HG02870 (cell line): ENCODE measurements around the gene C1QL2.

ENCODE experiments used
- ATAC-seq: cut with Tn5 transposase; IDR thresholded peaks from one replicate; pipeline ENCODE4 v1.9.1; 2021; ENCODE audit warnings: mild to moderate bottlenecking, moderate library complexity; ENCODE audit not compliant: unreplicated experiment

C1QL2 gene

GRCh38 chr2:119144806-119145205 is 13.7 kb downstream of the C1QL2 start:
- no peak for ATAC-seq

- no peak for ATAC-seq
Observed at GRCh38 chr2:119142824-119143223, 15.7 kb downstream of the C1QL2 start.

GRCh38 chr2:119137502-119137901 is 21.0 kb downstream of the C1QL2 start:
- no peak for ATAC-seq

- no peak for ATAC-seq
Observed at GRCh38 chr2:119136872-119137271, 21.7 kb downstream of the C1QL2 start.

- no peak for ATAC-seq
Observed at GRCh38 chr2:119136093-119136492, 22.5 kb downstream of the C1QL2 start.

GRCh38 chr2:119134775-119135174 is 23.8 kb downstream of the C1QL2 start:
- ATAC-seq: no peak

GRCh38 chr2:119126650-119127049 is 31.9 kb downstream of the C1QL2 start:
- ATAC-seq: no peak

GRCh38 chr2:119123389-119123788 is 35.2 kb downstream of the C1QL2 start:
- ATAC-seq: no peak

GRCh38 chr2:119122663-119123062 is 35.9 kb downstream of the C1QL2 start:
- no peak for ATAC-seq

GRCh38 chr2:119119999-119120756 is 38.4 kb downstream of the C1QL2 start:
- ATAC-seq: no peak

GRCh38 chr2:119119076-119119785 is 39.3 kb downstream of the C1QL2 start:
- no peak for ATAC-seq

- no peak for ATAC-seq
Observed at GRCh38 chr2:119117891-119118882, 40.4 kb downstream of the C1QL2 start.

GRCh38 chr2:119117408-119117807 is 41.1 kb downstream of the C1QL2 start:
- ATAC-seq: no peak

- ATAC-seq: no peak
Observed at GRCh38 chr2:119116411-119117295, 41.9 kb downstream of the C1QL2 start.

- no peak for ATAC-seq
Observed at GRCh38 chr2:119114266-119114665, 44.3 kb downstream of the C1QL2 start.

GRCh38 chr2:119113489-119113770 is 45.1 kb downstream of the C1QL2 start:
- no peak for ATAC-seq

GRCh38 chr2:119112770-119113488 is 45.6 kb downstream of the C1QL2 start:
- no peak for ATAC-seq

GRCh38 chr2:119112230-119112629 is 46.3 kb downstream of the C1QL2 start:
- ATAC-seq: no peak

- ATAC-seq: no peak
Observed at GRCh38 chr2:119111115-119111975, 47.2 kb downstream of the C1QL2 start.
